Colonic mucosa (tissue), 4 donors: Measurements from ENCODE around the gene TMEM179. TPM values are rescaled to one million over a fixed set of nuclear protein-coding genes. Genes with fewer than 3 reads are reported as not detected.

ENCODE experiments used
- DNase-seq: peaks from one replicate; pipeline ENCODE4 v3.0.0-alpha.2; 2020
- H3K27ac ChIP-seq: fragments of 200-600 bp; one replicate; pipeline ENCODE4 v1.8.0; 2021
- H3K27me3 ChIP-seq: fragments of 200-600 bp; one replicate; pipeline ENCODE4 v1.8.0; 2021
- H3K36me3 ChIP-seq: fragments of 200-600 bp; one replicate; pipeline ENCODE4 v1.8.0; 2021
- H3K4me1 ChIP-seq: fragments of 200-600 bp; one replicate; pipeline ENCODE4 v1.8.0; 2021; ENCODE audit warnings: mild to moderate bottlenecking
- H3K4me3 ChIP-seq: fragments of 200-600 bp; one replicate; pipeline ENCODE4 v1.8.0; 2021
- H3K9ac ChIP-seq, 2 donors: one replicate each; pipeline ENCODE4 v1.7.0; 2013; ENCODE audit warnings: control low read depth in 2 of 2, low read depth in 2 of 2, low read length in 2 of 2
- H3K9me3 ChIP-seq: fragments of 200-600 bp; one replicate; pipeline ENCODE4 v1.8.0; 2021
- CTCF ChIP-seq: fragments of 200-600 bp; IDR thresholded peaks from one replicate; pipeline ENCODE4 v1.8.0; 2022; ENCODE audit warnings: antibody characterized with exemption, mild to moderate bottlenecking
- intact Hi-C: fragments of 100-400 bp; cut with DNase I; formaldehyde crosslinking; loops from one replicate; pipeline ENCODE4 v1.14.1; 2022
- total RNA-seq, 2 donors: library from RNA; stranded (reverse); fragmentation: NEBNext Ultra II Directional in 1 of 2; extraction: Animal tissue kit (Norgen Biotek cat#: 25700) in 1 of 2; gene quantifications; one replicate each; pipeline ENCODE4 v1.2.1, GENCODE V29; 2021
- donor health status: healthy.
- donor health status: DM: no; HTN: no; CAD: no.
- donor health status: DM: no; HTN: no; CAD: no.

Gene TMEM179
- total RNA-seq, 2 donors from 2014 or later: 0.69 TPM; not detected in 1

GRCh38 chr14:104545151-104545941 is 59.2 kb downstream of the TMEM179 start:
- Histone ChIP-seq H3K36me3 (no peaks in the 10 kb centered on the region), H3K9ac (no peak overlapping the region), H3K27me3 (peaks cover 4% of the 10 kb centered on the region), H3K9me3 (no peaks in the 10 kb centered on the region), H3K27ac (no peak overlapping the region), H3K4me1 (no peaks in the 10 kb centered on the region), H3K4me3 (no peak overlapping the region)
- no peak for DNase-seq
- TF ChIP-seq CTCF: no peak
- intact Hi-C loops: no loop called here

DNA sequence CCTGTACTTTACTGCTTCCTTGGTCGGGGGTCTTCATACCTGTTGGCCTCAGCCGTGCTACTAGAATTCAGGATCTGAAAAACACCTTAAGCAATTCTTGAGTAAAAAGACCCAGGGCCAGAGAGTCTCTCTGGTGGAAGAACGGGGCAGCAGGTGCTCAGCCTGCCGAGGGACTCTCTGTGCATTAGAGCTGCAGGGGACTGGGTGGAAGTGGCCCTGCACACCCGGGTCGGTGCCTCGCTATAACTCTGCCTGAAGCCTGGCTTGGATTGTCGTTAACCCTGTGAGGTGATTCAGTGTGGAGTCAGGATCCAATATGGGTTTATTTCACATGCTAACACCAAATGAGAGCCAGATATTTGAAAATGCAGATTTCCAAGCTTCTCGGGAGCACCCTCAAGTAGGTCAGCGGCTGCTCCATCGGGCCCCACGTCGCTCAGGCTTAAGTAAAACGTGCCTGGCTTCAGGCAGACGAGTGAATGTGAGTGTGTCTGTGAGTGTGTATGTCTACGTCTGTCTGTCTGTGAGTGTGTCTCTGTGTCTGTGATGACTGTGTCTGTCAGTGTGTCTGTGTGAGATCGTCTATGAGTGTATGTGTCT is 60.1 kb downstream of the TMEM179 start:
- no peak for TF ChIP-seq CTCF
- H3K4me3 ChIP-seq: no peak overlapping the region
- H3K36me3 ChIP-seq: no peaks in the 10 kb centered on the region
- H3K27ac ChIP-seq: no peak overlapping the region
- H3K9ac ChIP-seq: no peak overlapping the region
- H3K4me1 ChIP-seq: no peaks in the 10 kb centered on the region
- H3K9me3 ChIP-seq: no peaks in the 10 kb centered on the region
- H3K27me3 ChIP-seq: peaks cover 4% of the 10 kb centered on the region
- intact Hi-C loops: no loop called here
- DNase-seq: no peak

DNA sequence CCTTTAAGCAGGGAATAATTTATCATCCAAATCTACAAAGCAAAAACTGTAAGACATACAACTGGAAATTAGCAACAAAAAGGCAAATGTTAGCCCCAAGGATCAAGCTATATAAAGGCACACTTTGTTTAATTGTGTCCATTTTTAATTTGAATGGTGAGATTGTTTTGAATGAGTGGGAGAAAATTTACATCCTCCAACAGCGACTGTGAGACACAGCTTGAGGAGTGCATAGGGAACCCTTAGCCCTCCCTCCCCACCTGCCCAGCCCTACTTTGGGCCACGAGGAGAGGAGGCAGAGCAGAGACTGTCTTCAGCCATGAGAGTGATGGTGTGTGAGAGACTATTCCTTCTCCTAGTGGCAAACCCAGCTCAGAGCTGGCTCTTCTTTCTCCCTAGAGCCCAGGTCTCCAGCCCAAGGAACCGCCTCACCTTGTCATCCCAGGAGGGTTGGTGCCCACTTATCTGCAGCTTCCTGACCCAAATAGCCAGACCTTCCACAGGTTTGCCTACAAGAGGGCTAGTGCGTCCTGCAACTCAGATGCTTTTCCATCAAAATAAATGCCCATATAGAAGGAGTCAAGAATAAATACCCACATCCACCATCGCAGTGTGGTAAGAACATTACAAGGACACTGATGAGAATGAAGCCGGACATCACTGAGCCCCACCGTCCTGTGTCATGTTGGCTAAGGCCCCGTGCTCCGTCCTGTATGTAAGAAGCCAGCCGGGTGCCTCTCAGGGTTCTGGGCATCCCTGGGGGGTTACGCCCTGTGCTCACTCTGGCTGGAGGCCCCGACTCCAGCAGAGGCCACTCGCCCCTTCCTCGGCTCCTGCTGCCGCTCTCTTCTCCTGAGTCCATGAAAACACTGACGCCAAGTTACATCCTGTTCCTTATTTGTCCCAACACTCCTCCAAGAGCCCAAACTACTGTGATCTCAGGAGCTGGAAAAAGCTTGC is 61.4 kb downstream of the TMEM179 start:
- no peak overlapping the region for H3K9ac ChIP-seq
- no peak overlapping the region for H3K4me3 ChIP-seq
- peaks cover 4% of the 10 kb centered on the region for H3K27me3 ChIP-seq
- H3K27ac ChIP-seq: no peak overlapping the region
- no peak for DNase-seq
- no peaks in the 10 kb centered on the region for H3K9me3 ChIP-seq
- no peaks in the 10 kb centered on the region for H3K36me3 ChIP-seq
- no peaks in the 10 kb centered on the region for H3K4me1 ChIP-seq
- no peak for TF ChIP-seq CTCF
- intact Hi-C loops: no loop called here

DNA sequence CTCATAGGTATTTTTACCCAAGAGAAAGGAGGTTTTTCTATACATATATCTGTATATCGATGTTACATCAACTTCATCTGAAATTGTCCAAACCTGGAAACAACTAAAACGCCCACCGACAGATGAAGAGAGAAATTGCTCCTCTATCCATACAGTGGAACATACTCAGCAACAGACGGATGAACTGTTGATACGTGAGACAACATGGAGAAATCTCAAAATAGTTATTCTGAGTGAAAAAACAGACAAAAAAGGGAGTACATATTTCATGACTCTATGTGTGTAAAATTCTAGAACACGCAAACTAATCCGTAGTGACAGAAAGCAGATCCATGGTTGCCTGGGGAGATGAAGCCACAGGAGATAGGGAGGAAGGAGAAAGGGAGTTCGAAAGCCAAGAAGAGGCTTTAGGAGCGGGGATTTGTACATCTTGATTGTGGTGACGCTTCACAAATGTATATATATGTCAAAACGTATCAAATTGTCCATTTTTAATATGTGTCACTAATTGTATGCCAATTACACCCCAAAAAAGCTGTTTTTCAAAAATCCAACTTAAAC is 62.6 kb downstream of the TMEM179 start:
- Histone ChIP-seq H3K27me3 (peaks cover 4% of the 10 kb centered on the region), H3K9ac (no peak overlapping the region), H3K36me3 (no peaks in the 10 kb centered on the region), H3K4me1 (no peaks in the 10 kb centered on the region), H3K27ac (no peak overlapping the region), H3K4me3 (no peak overlapping the region), H3K9me3 (no peaks in the 10 kb centered on the region)
- DNase-seq: no peak
- TF ChIP-seq CTCF: no peak
- intact Hi-C loops: no loop called here

Other genes starting within 250 kb of the TMEM179 start
- under 1 TPM in 1 of 2 donors, not detected in 1; 0.13 TPM for gene C14orf180, start 25.0 kb downstream of the TMEM179 start, total RNA-seq
- gene INF2, start 84.8 kb upstream of the TMEM179 start, total RNA-seq: 100 to 1,000 TPM; 162 to 264 TPM
- 1 to 10 TPM; 3.5 to 4.0 TPM for gene ADSS1, start 119.5 kb upstream of the TMEM179 start, total RNA-seq
- gene SIVA1, start 148.4 kb upstream of the TMEM179 start, total RNA-seq: 100 to 1,000 TPM in 1 of 2 donors, 10 to 100 TPM in 1; 58.8 to 153 TPM
- 100 to 1,000 TPM; 117 to 181 TPM for gene AKT1, start 191.0 kb upstream of the TMEM179 start, total RNA-seq
- 1 to 10 TPM; 6.6 to 7.0 TPM for gene ZBTB42, start 196.3 kb upstream of the TMEM179 start, total RNA-seq